IMR-90 (cell line): ENCODE data around the gene TIGD1. TPM values are rescaled to one million over a fixed set of nuclear protein-coding genes. Genes with fewer than 3 reads are reported as not detected.

Experiments used
- ATAC-seq: fragments of 200-7000 bp; cut with Tn5 transposase; 2 replicates; pipeline ENCODE4 v1.9.1; 2020; ENCODE audit warnings: low read depth, mild to moderate bottlenecking, moderate library complexity
- BruUV-seq: library from RNA; stranded (reverse); fragments of 400-500 nt; replicated peaks from 2 replicates; lab custom pipeline; 2021; lab: Mats Ljungman, UMichigan
- CTCF ChIA-PET: fragments of 300-600 bp; formaldehyde crosslinking; extraction: SDS; loops from one replicate; lab custom pipeline; 2021; ENCODE audit warnings: antibody characterized with exemption; lab: Yijun Ruan, JAX
- POLR2A ChIA-PET: fragments of 300-600 bp; sonication (Branson Sonifier 250); formaldehyde crosslinking; loops from one replicate; lab custom pipeline; 2022; ENCODE audit warnings: antibody characterized with exemption; ENCODE audit not compliant: unreplicated experiment; lab: Charles Lee
- DNase-seq: peaks from one replicate; pipeline ENCODE4 v3.0.0; 2013
- H2AFZ ChIP-seq: replicated peaks from 2 replicates; pipeline ENCODE3; 2013; ENCODE audit warnings: low read length, mild to moderate bottlenecking; ENCODE audit not compliant: poor library complexity
- H2AK5ac ChIP-seq: 2 replicates; pipeline ENCODE4 v1.6.1; 2013; ENCODE audit warnings: low read depth, low read length, inconsistent platforms
- H2AK9ac ChIP-seq: replicated peaks from 2 replicates; pipeline ENCODE3; 2013; ENCODE audit warnings: mild to moderate bottlenecking, low read depth, low read length, moderate library complexity; ENCODE audit not compliant: poor library complexity
- H2BK120ac ChIP-seq: 2 replicates; pipeline ENCODE4 v1.6.1; 2013; ENCODE audit warnings: low read depth, low read length, inconsistent platforms
- H2BK15ac ChIP-seq: 3 replicates; pipeline ENCODE4 v1.6.1; 2013; ENCODE audit warnings: low read depth, low read length, inconsistent platforms
- H2BK20ac ChIP-seq: 2 replicates; pipeline ENCODE4 v1.6.1; 2013; ENCODE audit warnings: low read depth, mild to moderate bottlenecking, inconsistent platforms, low read length, moderate library complexity
- H2BK5ac ChIP-seq: 2 replicates; pipeline ENCODE4 v1.6.1; 2013; ENCODE audit warnings: mild to moderate bottlenecking, low read depth, low read length, inconsistent platforms; ENCODE audit not compliant: poor library complexity, severe bottlenecking
- H3K14ac ChIP-seq: replicated peaks from 2 replicates; pipeline ENCODE4 v1.6.1; 2013; ENCODE audit warnings: low read depth, low read length, inconsistent platforms
- H3K18ac ChIP-seq: 2 replicates; pipeline ENCODE4 v1.6.1; 2013; ENCODE audit warnings: low read depth, low read length, control low read depth
- H3K23ac ChIP-seq: 2 replicates; pipeline ENCODE4 v1.6.1; 2013; ENCODE audit warnings: low read depth, low read length, inconsistent platforms
- H3K27ac ChIP-seq: 2 replicates; pipeline ENCODE4 v1.5.1; 2013; ENCODE audit warnings: mild to moderate bottlenecking, control low read depth, low read length; ENCODE audit not compliant: insufficient read depth
- H3K27me3 ChIP-seq: 2 replicates; pipeline ENCODE4 v1.6.1; 2013; ENCODE audit warnings: low read length; ENCODE audit not compliant: control insufficient read depth, insufficient read depth
- H3K36me3 ChIP-seq: 2 replicates; pipeline ENCODE4 v1.6.1; 2013; ENCODE audit warnings: low read length, mixed read lengths; ENCODE audit not compliant: control insufficient read depth, insufficient read depth
- H3K4ac ChIP-seq: 2 replicates; pipeline ENCODE4 v1.6.1; 2013; ENCODE audit warnings: low read depth, low read length, inconsistent platforms
- H3K4me1 ChIP-seq: 2 replicates; pipeline ENCODE4 v1.6.1; 2013; ENCODE audit warnings: low read length, mixed read lengths; ENCODE audit not compliant: control insufficient read depth, insufficient read depth
- H3K4me2 ChIP-seq: 2 replicates; pipeline ENCODE4 v1.6.1; 2013; ENCODE audit warnings: low read depth, mild to moderate bottlenecking, control low read depth, low read length, moderate library complexity
- H3K4me3 ChIP-seq: 2 replicates; pipeline ENCODE4 v1.5.1; 2013; ENCODE audit warnings: low read depth, mild to moderate bottlenecking, control low read depth, low read length, moderate library complexity; ENCODE audit not compliant: insufficient read depth
- H3K56ac ChIP-seq: 2 replicates; pipeline ENCODE4 v1.6.1; 2013; ENCODE audit warnings: low read length, inconsistent platforms; ENCODE audit not compliant: insufficient read depth; ENCODE audit errors: extremely low read depth
- H3K79me1 ChIP-seq, 2 experiments: 2 replicates each; pipeline ENCODE4 v1.6.1; 2013; ENCODE audit warnings: low read length in 2 of 2, inconsistent platforms in 1 of 2, low read depth in 1 of 2
- H3K9ac ChIP-seq: 2 replicates; pipeline ENCODE4 v1.6.1; 2013; ENCODE audit warnings: low read depth, low read length, control low read depth
- H3K9me1 ChIP-seq: 2 replicates; pipeline ENCODE4 v1.6.1; 2013; ENCODE audit warnings: low read length, inconsistent platforms; ENCODE audit not compliant: insufficient read depth
- H3K9me3 ChIP-seq: 2 replicates; pipeline ENCODE4 v1.6.1; 2013; ENCODE audit warnings: low read length; ENCODE audit not compliant: control insufficient read depth, insufficient read depth
- H4K20me1 ChIP-seq: 2 replicates; pipeline ENCODE4 v1.6.1; 2013; ENCODE audit warnings: low read length, inconsistent platforms; ENCODE audit not compliant: insufficient read depth
- H4K5ac ChIP-seq: 2 replicates; pipeline ENCODE4 v1.6.1; 2013; ENCODE audit warnings: mild to moderate bottlenecking, low read depth, low read length, control low read depth
- H4K8ac ChIP-seq, 2 experiments: 2 replicates each; pipeline ENCODE4 v1.6.1; 2013; ENCODE audit warnings: low read depth in 2 of 2, low read length in 2 of 2, control low read depth in 1 of 2, inconsistent platforms in 1 of 2
- H4K91ac ChIP-seq: 2 replicates; pipeline ENCODE4 v1.6.1; 2013; ENCODE audit warnings: low read depth, low read length, inconsistent platforms; ENCODE audit not compliant: insufficient read depth
- CEBPB ChIP-seq: IDR thresholded peaks from 2 replicates; pipeline ENCODE4 v1.6.1; 2012; ENCODE audit warnings: low read depth, low read length, improper control_type of control experiment
- ELK1 ChIP-seq: fragments of 150-350 bp; IDR thresholded peaks from 2 replicates; pipeline ENCODE4 v1.6.1; 2016; ENCODE audit warnings: low read depth, mild to moderate bottlenecking, low read length, moderate library complexity, borderline replicate concordance
- FOS ChIP-seq: fragments of 150-350 bp; IDR thresholded peaks from 2 replicates; pipeline ENCODE4 v1.6.1; 2016; ENCODE audit warnings: low read depth, low read length
- MAFK ChIP-seq: IDR thresholded peaks from 2 replicates; pipeline ENCODE4 v1.6.1; 2012; ENCODE audit warnings: low read depth, low read length, improper control_type of control experiment
- MAZ ChIP-seq: IDR thresholded peaks from 2 replicates; pipeline ENCODE4 v1.6.1; 2012; ENCODE audit warnings: low read depth, mild to moderate bottlenecking, low read length, improper control_type of control experiment, moderate library complexity, borderline replicate concordance
- RCOR1 ChIP-seq: IDR thresholded peaks from 2 replicates; pipeline ENCODE4 v1.6.1; 2012; ENCODE audit warnings: mild to moderate bottlenecking, low read length, improper control_type of control experiment; ENCODE audit not compliant: insufficient replicate concordance
- SMC3 ChIP-seq: fragments of 150-350 bp; IDR thresholded peaks from 2 replicates; pipeline ENCODE4 v1.6.1; 2016; ENCODE audit warnings: low read depth, mild to moderate bottlenecking, antibody characterized with exemption, low read length, moderate library complexity
- WGBS, 2 experiments: methylation state at CpG; one replicate each; pipeline versions ENCODE4 v1.1.5 to v1.1.7; 2013; ENCODE audit warnings: missing lambda C conversion rate in 2 of 2; ENCODE audit not compliant: insufficient read length in 1 of 2; ENCODE audit errors: extremely low coverage in 2 of 2; 5-methylcytosine and 5-hydroxymethylcytosine counted together
- dilution Hi-C: fragments of 300-500 bp; cut with HindIII; formaldehyde crosslinking; loops from one replicate; pipeline ENCODE4 v1.14.3; 2018; ENCODE audit warnings: low sequenced_read_pairs; ENCODE audit not compliant: unreplicated experiment
- in situ Hi-C: fragments of 300-500 bp; cut with MboI; formaldehyde crosslinking; loops from 3 replicates; pipeline ENCODE4 v1.14.3; 2019; ENCODE audit warnings: low sequenced_read_pairs, inconsistent platforms, mixed read lengths
- intact Hi-C: fragments of 100-400 bp; cut with micrococcal nuclease; formaldehyde crosslinking; loops from 2 replicates; pipeline ENCODE4 v1.10.0; 2022
- polyA plus RNA-seq, 3 experiments: library from polyadenylated mRNA; depleted of rRNA; stranded (reverse); fragments of >200 nt; gene quantifications; 2 replicates each; pipeline ENCODE4 v1.2.3, GENCODE V29; 2012; ENCODE audit warnings: low replicate concordance in 1 of 3
- total RNA-seq: library from RNA; depleted of rRNA; stranded (reverse); fragments of >200 nt; gene quantifications from 2 replicates; pipeline ENCODE4 v1.2.3, GENCODE V29; 2012

The TIGD1 gene
- total and polyA plus RNA-seq, 2 of the 4 experiments (the other 2 are of a cell fraction): 2.7 to 2.9 TPM

- Histone ChIP-seq H3K4me2 (no peak overlapping the region), H3K4me3 (no peak overlapping the region), H3K14ac (no peak overlapping the region), H4K5ac (no peak overlapping the region), H2BK15ac (no peak overlapping the region), H3K18ac (no peak overlapping the region), H3K36me3 (no peaks in the 10 kb centered on the region), H3K9ac (no peak overlapping the region), H4K8ac (no peak overlapping the region), H3K4ac (no peak overlapping the region), H4K91ac (no peak overlapping the region), H2AK5ac (no peak overlapping the region), H3K9me1 (no peaks in the 10 kb centered on the region), H3K56ac (no peak overlapping the region), H2BK5ac (no peak overlapping the region), H3K9me3 (no peaks in the 10 kb centered on the region), H2AK9ac (no peak overlapping the region), H3K27ac (no peak overlapping the region), H3K27me3 (peaks cover 74% of the 10 kb centered on the region), H3K23ac (no peak overlapping the region), H3K4me1 (no peaks in the 10 kb centered on the region), H2BK120ac (no peak overlapping the region), H2BK20ac (no peak overlapping the region), H2AFZ (no peak overlapping the region), H3K79me1 (no peaks in the 10 kb centered on the region), H4K20me1 (no peaks in the 10 kb centered on the region)
- CTCF ChIA-PET: interaction anchor here (1.8 kb wide), 1 partner anchor 74 kb away, joined by 4 read pairs; no protein-coding TSS in a partner anchor
- in situ Hi-C loops: no loop called here
- POLR2A ChIA-PET: no interaction called here
- dilution Hi-C loops: no loop called here
- WGBS, 2 experiments: 76% methylated on average over 14 of the region's 14 CpGs; no CpG with 5 or more reads in 1 of the 2 experiments
- TF ChIP-seq CEBPB (no peak), FOS (no peak), ELK1 (no peak), RCOR1 (no peak), MAFK (no peak), MAZ (no peak), SMC3 (no peak)
- no peak for DNase-seq
- intact Hi-C loops: no loop called here
- no peak for ATAC-seq
- BruUV-seq: no TSS peak
These were observed 29.3 kb downstream of the TIGD1 start for GRCh38 chr2:232521098-232521497.
